GM13977 (cell line): ENCODE measurements around the gene HDAC10.

Experiments used
- DNase-seq: peaks from one replicate; pipeline ENCODE4 v3.0.0; 2012; ENCODE audit warnings: low spot score
- CTCF ChIP-seq: IDR thresholded peaks from 2 replicates; pipeline ENCODE4 v1.5.1; 2012; ENCODE audit warnings: mild to moderate bottlenecking, control low read depth; ENCODE audit not compliant: insufficient read depth; ENCODE audit errors: extremely low read depth, missing control alignments
- in situ Hi-C: fragments of 300-500 bp; cut with MboI; formaldehyde crosslinking; loops from one replicate; pipeline ENCODE4 v1.12.0; 2022; ENCODE audit warnings: low sequenced_read_pairs, low pct_unique_long_range_greater_than_20kb, mixed read lengths, inconsistent platforms; ENCODE audit not compliant: unreplicated experiment

Gene HDAC10

GRCh38 chr22:50284479-50284878 lies 33.4 kb upstream of the HDAC10 start:
- no peak for TF ChIP-seq CTCF
- DNase-seq: no peak
- in situ Hi-C loops: no loop called here

- no peak for TF ChIP-seq CTCF
- no peak for DNase-seq
- in situ Hi-C loops: no loop called here
Measured at GRCh38 chr22:50283821-50284220, 32.8 kb upstream of the HDAC10 start.

GRCh38 chr22:50282361-50283155 lies 31.5 kb upstream of the HDAC10 start:
- TF ChIP-seq CTCF: no peak
- in situ Hi-C loops: no loop called here
- DNase-seq: no peak

GRCh38 chr22:50281957-50282356 lies 30.9 kb upstream of the HDAC10 start:
- DNase-seq: no peak
- TF ChIP-seq CTCF: no peak

GRCh38 chr22:50281384-50281760 lies 30.3 kb upstream of the HDAC10 start:
- TF ChIP-seq CTCF: no peak
- DNase-seq: no peak
- in situ Hi-C loops: no loop called here

More at GRCh38 chr22:50281957-50282356, 30.9 kb upstream of the HDAC10 start:
- in situ Hi-C loops: no loop called here

GRCh38 chr22:50280708-50281383 lies 29.8 kb upstream of the HDAC10 start:
- no peak for TF ChIP-seq CTCF
- no peak for DNase-seq
- in situ Hi-C loops: no loop called here
